A549 (cell line): Measurements from ENCODE around the gene ST3GAL6.
"Not testable (repeated sequence)": the region's sequence is repeated elsewhere in the genome, so short reads cannot be mapped to it uniquely, and the experiment has no call there.

Experiments
- CTCF ChIP-seq: fragments of >200 bp; sonication (Bioruptor Twin); formaldehyde crosslinking; IDR thresholded peaks from 3 replicates; pipeline ENCODE4 v1.5.1; 2016
- EP300 ChIP-seq, 2 experiments: fragments of >200 bp; sonication (Bioruptor Twin); formaldehyde crosslinking; IDR thresholded peaks; 2 replicates in 1 of 2; 3 replicates in 1 of 2; pipeline ENCODE4 v1.6.1; 2016 to 2017
- FOSL2 ChIP-seq, 2 experiments: fragments of 450-650 bp in 1 of 2; fragments of >200 bp in 1 of 2; sonication (Bioruptor Twin) in 1 of 2; formaldehyde crosslinking; IDR thresholded peaks; 2 replicates each; pipeline versions ENCODE4 v1.5.0 to v1.6.1; 2016 to 2020; ENCODE audit warnings: mild to moderate bottlenecking in 1 of 2, moderate library complexity in 1 of 2
- HOXA7 ChIP-seq: fragments of 250-450 bp; sonication (Bioruptor Pico); IDR thresholded peaks from 2 replicates; pipeline ENCODE4 v1.5.0; 2020; ENCODE audit warnings: mild to moderate bottlenecking, moderate library complexity
- KDM1A ChIP-seq: fragments of 200-600 bp; sonication (generic); IDR thresholded peaks from 2 replicates; pipeline ENCODE4 v1.6.1; 2016; ENCODE audit warnings: low read depth, mild to moderate bottlenecking
- MAZ ChIP-seq: fragments of 150-350 bp; IDR thresholded peaks from 2 replicates; pipeline ENCODE4 v1.6.1; 2014; ENCODE audit warnings: antibody characterized with exemption, low read depth, low read length, borderline replicate concordance
- MYC ChIP-seq: IDR thresholded peaks from 2 replicates; pipeline ENCODE4 v1.6.1; 2012; ENCODE audit warnings: mild to moderate bottlenecking, inconsistent platforms, low read length, improper control_type of control experiment, borderline replicate concordance
- PBX3 ChIP-seq: IDR thresholded peaks from 2 replicates; pipeline ENCODE4 v1.6.1; 2012
- POLR2A ChIP-seq: IDR thresholded peaks from 2 replicates; pipeline ENCODE4 v1.6.1; 2012; ENCODE audit warnings: mild to moderate bottlenecking, low read length
- SMC3 ChIP-seq: fragments of >200 bp; sonication (Bioruptor Twin); formaldehyde crosslinking; IDR thresholded peaks from 3 replicates; pipeline ENCODE4 v1.6.1; 2018; ENCODE audit warnings: inconsistent platforms

- not testable (repeated sequence) for TF ChIP-seq MAZ; CTCF; FOSL2 (IDR thresholded peaks at IDR 0.05); FOSL2 (CRISPR knock-in tag; IDR thresholded peaks at IDR 0.05); EP300 (IDR thresholded peaks at IDR 0.05); POLR2A; SMC3; KDM1A; MYC; HOXA7 (CRISPR knock-in tag); PBX3
These were observed 67.9 kb downstream of the ST3GAL6 start for GRCh38 chr3:98831060-98831459.
